Astrocyte (in vitro differentiated cells and primary cell): ENCODE results near the gene TUT4. TPM values are rescaled to one million over a fixed set of nuclear protein-coding genes. Genes with fewer than 3 reads are reported as not detected.

Source experiments
- DNase-seq: peaks from one replicate; pipeline ENCODE4 v3.0.0-alpha.2; 2010; ENCODE audit warnings: low read depth
- FAIRE-seq: peaks from 2 replicates; lab custom pipeline; 2011; peaks lifted over from hg19 to GRCh38; lab: Jason Lieb, UNC
- H2AFZ ChIP-seq: 2 replicates; pipeline ENCODE4 v1.6.0; 2012; ENCODE audit warnings: low read depth, low read length, inconsistent platforms
- H3K27ac ChIP-seq: 2 replicates; pipeline ENCODE4 v1.5.1; 2011; ENCODE audit warnings: low read depth, low read length, inconsistent platforms
- H3K27me3 ChIP-seq: 2 replicates; pipeline ENCODE4 v1.6.0; 2011; ENCODE audit warnings: low read length, inconsistent platforms; ENCODE audit not compliant: insufficient read depth
- H3K36me3 ChIP-seq: 2 replicates; pipeline ENCODE4 v1.5.1; 2011; ENCODE audit warnings: low read length, inconsistent platforms; ENCODE audit not compliant: insufficient read depth
- H3K4me1 ChIP-seq: 2 replicates; pipeline ENCODE4 v1.5.1; 2011; ENCODE audit warnings: low read length, inconsistent platforms; ENCODE audit not compliant: insufficient read depth
- H3K4me2 ChIP-seq: 2 replicates; pipeline ENCODE4 v1.6.0; 2012; ENCODE audit warnings: low read length, inconsistent platforms
- H3K4me3 ChIP-seq: 2 replicates; pipeline ENCODE4 v1.5.1; 2011; ENCODE audit warnings: low read depth, mild to moderate bottlenecking, low read length, inconsistent platforms; ENCODE audit not compliant: insufficient read depth
- H3K79me2 ChIP-seq: 2 replicates; pipeline ENCODE4 v1.6.0; 2012; ENCODE audit warnings: mild to moderate bottlenecking, low read length, inconsistent platforms; ENCODE audit not compliant: insufficient read depth
- H3K9ac ChIP-seq: 2 replicates; pipeline ENCODE4 v1.6.0; 2012; ENCODE audit warnings: mild to moderate bottlenecking, low read length, inconsistent platforms
- H3K9me3 ChIP-seq: 2 replicates; pipeline ENCODE4 v1.5.1; 2012; ENCODE audit warnings: low read depth, mild to moderate bottlenecking, low read length, inconsistent platforms; ENCODE audit not compliant: insufficient read depth
- H4K20me1 ChIP-seq: 2 replicates; pipeline ENCODE4 v1.6.0; 2012; ENCODE audit warnings: low read length, inconsistent platforms; ENCODE audit not compliant: insufficient read depth
- H3K27ac Mint-ChIP-seq: one replicate; pipeline ENCODE4 v1.8.0; 2021; ENCODE audit warnings: mild to moderate bottlenecking, mixed read lengths; ENCODE audit not compliant: unreplicated experiment
- H3K27me3 Mint-ChIP-seq: one replicate; pipeline ENCODE4 v1.8.0; 2021; ENCODE audit warnings: low read depth, mixed read lengths; ENCODE audit not compliant: unreplicated experiment
- H3K36me3 Mint-ChIP-seq: one replicate; pipeline ENCODE4 v1.8.0; 2021; ENCODE audit warnings: low read depth, mixed read lengths; ENCODE audit not compliant: unreplicated experiment
- H3K4me1 Mint-ChIP-seq: one replicate; pipeline ENCODE4 v1.8.0; 2021; ENCODE audit warnings: low read depth, mixed read lengths; ENCODE audit not compliant: unreplicated experiment
- H3K4me3 Mint-ChIP-seq: one replicate; pipeline ENCODE4 v1.8.0; 2021; ENCODE audit warnings: mild to moderate bottlenecking, moderate library complexity, mixed read lengths; ENCODE audit not compliant: unreplicated experiment
- H3K9me3 Mint-ChIP-seq: one replicate; pipeline ENCODE4 v1.8.0; 2021; ENCODE audit warnings: mild to moderate bottlenecking, mixed read lengths; ENCODE audit not compliant: unreplicated experiment
- CTCF ChIP-seq: IDR thresholded peaks from 2 replicates; pipeline ENCODE4 v1.5.1; 2011; ENCODE audit warnings: low read depth, mild to moderate bottlenecking, inconsistent platforms, low read length, moderate library complexity; ENCODE audit not compliant: insufficient read depth
- EZH2 ChIP-seq: IDR thresholded peaks from 2 replicates; pipeline ENCODE4 v1.6.1; 2012; ENCODE audit warnings: mild to moderate bottlenecking, low read length, inconsistent platforms; ENCODE audit not compliant: insufficient read depth
- total RNA-seq: library from RNA; stranded (reverse); gene quantifications from 2 replicates; pipeline ENCODE4 v1.2.1, GENCODE V29; 2021

TUT4 gene
- total RNA-seq, 1 donor from 2014 or later = 47.0 TPM

GRCh38 chr1:52542085-52542688, 10.7 kb downstream of the TUT4 start:
- H2AFZ ChIP-seq = no peak overlapping the region
- no peaks in the 10 kb centered on the region for H3K27me3 Mint-ChIP-seq
- DNase-seq (no peak), FAIRE-seq (no peak)
- H3K36me3 Mint-ChIP-seq = peaks cover 22% of the 10 kb centered on the region
- peaks cover 23% of the 10 kb centered on the region for H4K20me1 ChIP-seq
- H3K4me1 ChIP-seq = no peaks in the 10 kb centered on the region
- no peaks in the 10 kb centered on the region for H3K36me3 ChIP-seq
- no peak overlapping the region for H3K27ac ChIP-seq
- H3K27ac Mint-ChIP-seq = no peak overlapping the region
- H3K4me1 Mint-ChIP-seq = no peaks in the 10 kb centered on the region
- peaks cover 94% of the 10 kb centered on the region for H3K79me2 ChIP-seq
- no peak overlapping the region for H3K4me3 ChIP-seq
- H3K9ac ChIP-seq = no peak overlapping the region
- peaks cover 2% of the 10 kb centered on the region for H3K9me3 ChIP-seq
- no peaks in the 10 kb centered on the region for H3K27me3 ChIP-seq
- TF ChIP-seq CTCF = no peak
- TF ChIP-seq EZH2 = no peak
- no peak overlapping the region for H3K4me3 Mint-ChIP-seq
- peaks cover 15% of the 10 kb centered on the region for H3K9me3 Mint-ChIP-seq
- H3K4me2 ChIP-seq = no peak overlapping the region

- FAIRE-seq (no peak), DNase-seq (peak; percentile 68)
- Histone ChIP-seq H3K4me2 (no peak overlapping the region), H4K20me1 (peaks cover 22% of the 10 kb centered on the region), H3K27ac (no peak overlapping the region), H3K27me3 (no peaks in the 10 kb centered on the region), H3K36me3 (no peaks in the 10 kb centered on the region), H3K4me3 (no peak overlapping the region), H3K9ac (no peak overlapping the region), H3K9me3 (no peaks in the 10 kb centered on the region), H3K79me2 (peaks cover 86% of the 10 kb centered on the region), H3K4me1 (no peaks in the 10 kb centered on the region), H2AFZ (no peak overlapping the region)
- H3K36me3 Mint-ChIP-seq = peaks cover 15% of the 10 kb centered on the region
- peaks cover 4% of the 10 kb centered on the region for H3K4me1 Mint-ChIP-seq
- H3K27ac Mint-ChIP-seq = peak overlapping the region; percentile 81
- TF ChIP-seq EZH2 (no peak), CTCF (no peak)
- H3K4me3 Mint-ChIP-seq = no peak overlapping the region
- peaks cover 3% of the 10 kb centered on the region for H3K9me3 Mint-ChIP-seq
- H3K27me3 Mint-ChIP-seq = no peaks in the 10 kb centered on the region
Measured at GRCh38 chr1:52534928-52535764, 17.7 kb downstream of the TUT4 start.

GRCh38 chr1:52533713-52534112, 19.2 kb downstream of the TUT4 start:
- Histone ChIP-seq H4K20me1 (peaks cover 25% of the 10 kb centered on the region), H3K9me3 (no peaks in the 10 kb centered on the region), H3K4me3 (no peak overlapping the region), H3K4me1 (no peaks in the 10 kb centered on the region), H3K4me2 (no peak overlapping the region), H3K27ac (no peak overlapping the region), H3K79me2 (peaks cover 84% of the 10 kb centered on the region), H3K9ac (no peak overlapping the region), H2AFZ (no peak overlapping the region), H3K36me3 (no peaks in the 10 kb centered on the region), H3K27me3 (no peaks in the 10 kb centered on the region)
- Mint-ChIP-seq H3K4me1 (peaks cover 4% of the 10 kb centered on the region), H3K27me3 (no peaks in the 10 kb centered on the region), H3K9me3 (peaks cover 3% of the 10 kb centered on the region), H3K4me3 (no peak overlapping the region), H3K36me3 (peaks cover 15% of the 10 kb centered on the region), H3K27ac (no peak overlapping the region)
- FAIRE-seq (no peak), DNase-seq (no peak)
- no peak for TF ChIP-seq CTCF
- no peak for TF ChIP-seq EZH2
